ENCODE measurements around the gene DLK1.

The DLK1 gene

DNA sequence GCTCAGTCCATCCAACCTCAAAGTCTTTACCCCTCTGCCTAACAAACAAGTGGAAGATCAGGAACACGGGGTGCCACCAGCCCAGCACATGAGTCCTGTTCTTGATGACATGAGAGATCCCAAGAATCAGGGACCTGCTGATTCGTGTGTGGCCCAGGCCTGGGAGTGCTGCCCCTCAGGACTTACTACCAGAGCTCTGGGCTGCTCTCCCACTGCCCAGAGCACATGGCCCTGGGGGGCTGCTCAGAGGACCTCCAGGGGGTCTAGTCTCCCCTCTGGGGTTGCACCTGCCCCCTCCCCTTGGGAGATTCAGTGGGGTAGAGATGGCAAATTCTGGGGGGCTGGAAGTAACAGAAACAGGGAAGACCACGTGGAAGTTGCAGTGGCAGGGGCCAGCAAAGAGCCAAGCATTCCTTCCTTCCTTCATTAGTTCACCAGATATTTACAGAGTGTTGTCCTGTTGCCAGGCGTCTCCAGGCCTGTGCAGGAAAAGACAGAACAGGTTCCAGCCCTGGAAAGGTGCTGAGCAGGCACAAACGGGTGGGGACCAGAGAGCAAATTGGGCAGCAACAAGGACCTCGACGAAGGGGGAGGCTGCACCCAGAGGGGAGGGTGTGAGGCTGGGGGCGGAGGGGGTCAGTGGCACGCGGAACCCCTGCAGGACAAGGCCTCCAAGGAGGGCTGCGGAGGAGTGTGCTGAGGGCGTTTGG, 54.1 kb downstream of the DLK1 start:
- DNase-seq, result no peak
- TF ChIP-seq GATA1 (IDR thresholded peaks at IDR 0.05; ENCODE audit: low read depth, low read length) (no peak), POLR2A (IDR thresholded peaks at IDR 0.05; ENCODE audit: low read length) (no peak)

DNA sequence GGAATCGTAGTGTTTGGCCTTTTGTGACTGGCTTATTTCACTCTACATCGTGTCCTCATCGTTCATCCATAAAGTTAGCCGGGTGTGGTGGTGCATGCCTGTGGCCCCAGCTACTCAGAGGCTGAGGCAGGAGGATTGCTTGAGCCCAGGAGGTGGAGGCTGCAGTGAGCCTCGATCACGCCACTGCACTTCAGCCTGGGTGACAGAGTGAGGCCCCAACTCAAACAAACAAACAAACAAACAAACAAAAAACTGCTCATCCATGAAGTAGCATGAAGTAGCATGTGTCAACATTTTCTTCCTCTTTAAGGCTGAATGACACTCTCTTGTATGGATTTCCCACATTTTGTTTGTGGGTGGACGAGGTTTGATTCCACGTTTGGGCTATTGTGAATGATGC, 55.3 kb downstream of the DLK1 start:
- DNase-seq, result no peak
- TF ChIP-seq GATA1 (IDR thresholded peaks at IDR 0.05; ENCODE audit: low read depth, low read length) (no peak), POLR2A (IDR thresholded peaks at IDR 0.05; ENCODE audit: low read length) (no peak)

DNA sequence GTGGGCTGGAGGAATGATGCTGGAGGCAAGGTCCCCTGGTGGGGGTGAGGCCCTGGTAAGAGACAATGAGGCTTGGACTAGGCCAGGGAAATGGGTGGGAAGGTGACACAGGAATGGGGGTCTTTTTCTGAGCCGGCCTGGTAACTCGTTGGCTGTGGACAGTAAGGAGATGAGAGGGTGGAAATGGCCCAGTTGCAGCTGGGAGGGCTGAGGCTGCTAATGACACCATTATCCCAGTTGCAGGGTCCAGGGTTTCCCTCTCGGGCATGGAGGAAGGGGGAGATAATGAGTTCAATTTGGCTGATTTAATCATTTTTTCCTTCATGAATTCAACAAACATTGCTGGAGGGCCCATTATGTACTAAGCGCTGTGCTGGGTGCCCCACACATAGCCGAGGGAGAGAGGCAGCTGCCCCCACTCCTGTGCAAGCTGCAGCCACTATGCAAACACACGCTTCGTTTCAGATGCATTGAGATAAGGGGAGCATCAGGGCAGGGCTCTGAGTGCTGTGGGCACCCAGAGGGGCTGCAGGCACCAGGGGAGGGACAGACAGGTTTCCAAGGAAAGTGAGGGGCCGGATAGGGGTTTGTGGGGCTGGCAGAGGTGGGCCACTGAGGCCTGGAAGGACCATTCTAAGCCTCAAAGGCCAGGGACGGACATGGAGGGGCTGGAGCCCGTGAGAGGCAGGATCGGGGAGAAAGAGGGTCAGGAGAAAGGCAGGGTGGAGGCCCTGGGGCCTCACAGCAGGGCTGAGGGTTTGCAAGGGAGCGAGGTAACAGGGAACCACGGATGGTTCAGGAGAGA, 56.0 kb downstream of the DLK1 start:
- TF ChIP-seq POLR2A (IDR thresholded peaks at IDR 0.05; ENCODE audit: low read length) (no peak), GATA1 (IDR thresholded peaks at IDR 0.05; ENCODE audit: low read depth, low read length) (no peak)
- no peak for DNase-seq

DNA sequence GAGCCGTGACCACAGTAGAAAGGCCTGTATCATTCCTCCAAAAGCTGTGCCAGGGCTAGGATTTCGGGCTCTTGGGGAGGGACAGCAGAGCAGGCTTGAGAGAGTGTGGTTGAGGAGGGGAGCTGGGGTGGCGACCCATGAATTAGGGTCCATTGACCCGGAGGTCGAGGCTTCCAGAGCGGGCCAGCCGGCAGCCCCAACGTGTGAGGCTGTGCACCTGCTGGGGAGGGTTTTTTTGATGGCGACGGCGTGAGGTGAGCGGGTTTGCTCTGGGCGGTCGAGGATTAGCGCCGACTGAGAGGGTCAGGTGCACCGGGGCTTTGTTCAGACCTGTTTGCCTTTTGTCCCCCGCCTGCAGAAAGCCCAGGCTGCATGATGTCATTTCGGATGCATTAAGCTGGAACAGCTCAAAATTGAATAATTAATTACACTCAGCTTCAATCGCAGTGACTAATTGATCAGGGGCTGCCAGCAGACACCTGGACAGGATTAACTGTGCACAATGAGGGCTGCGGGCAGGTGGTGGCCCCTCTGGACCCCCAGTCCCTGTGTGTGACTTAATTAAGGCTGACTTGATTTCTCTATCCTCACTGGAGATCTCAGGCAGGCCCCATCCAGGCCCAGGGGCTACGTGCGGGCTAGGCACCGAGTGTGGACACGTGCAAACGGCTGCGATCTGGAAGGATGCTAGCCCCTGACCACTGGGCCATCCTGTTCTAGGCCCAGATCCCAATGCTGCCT, 57.1 kb downstream of the DLK1 start:
- DNase-seq, result no peak
- TF ChIP-seq POLR2A (IDR thresholded peaks at IDR 0.05; ENCODE audit: low read length), result no peak
- TF ChIP-seq GATA1 (IDR thresholded peaks at IDR 0.05; ENCODE audit: low read depth, low read length), result no peak

DNA sequence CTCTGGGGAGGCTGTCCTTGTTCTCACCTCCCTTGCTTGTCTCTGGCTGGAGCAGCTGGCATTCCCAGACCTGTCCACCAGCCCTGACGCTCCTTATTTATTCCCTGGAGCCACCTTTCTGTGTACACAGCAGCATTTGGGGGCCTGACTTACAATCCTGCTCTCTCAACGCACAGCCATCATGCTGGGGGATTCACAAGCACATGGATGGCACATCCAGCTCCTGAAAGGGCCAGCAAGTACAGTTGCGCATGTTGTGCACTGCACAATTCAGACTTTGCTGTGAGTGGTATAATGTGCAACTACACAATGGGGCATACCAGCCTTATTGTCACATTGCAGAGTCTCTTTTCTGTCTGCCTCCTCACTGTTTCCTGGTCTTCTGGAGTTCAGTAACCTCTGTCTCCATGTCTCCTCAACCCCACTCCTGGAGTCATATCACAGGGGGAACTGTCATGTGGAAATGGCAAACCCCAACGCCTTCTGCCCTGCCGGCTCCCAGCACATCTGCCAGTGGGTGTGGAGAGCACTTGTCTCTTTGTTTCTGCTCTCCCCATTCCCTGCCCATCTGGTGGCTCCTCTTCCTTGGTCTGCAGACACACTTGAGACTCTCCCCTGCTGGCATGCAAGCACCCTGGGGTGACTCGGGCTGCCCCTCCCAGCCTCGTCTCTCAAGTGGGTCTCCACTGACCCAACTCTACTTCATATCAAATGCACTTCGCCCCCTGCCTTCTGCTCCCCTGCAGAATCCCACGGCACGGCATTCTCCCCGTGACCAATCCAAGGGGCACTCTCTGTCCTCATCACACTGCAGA, 58.0 kb downstream of the DLK1 start:
- TF ChIP-seq GATA1 (IDR thresholded peaks at IDR 0.05; ENCODE audit: low read depth, low read length) (no peak), POLR2A (IDR thresholded peaks at IDR 0.05; ENCODE audit: low read length) (no peak)
- DNase-seq, result no peak

DNA sequence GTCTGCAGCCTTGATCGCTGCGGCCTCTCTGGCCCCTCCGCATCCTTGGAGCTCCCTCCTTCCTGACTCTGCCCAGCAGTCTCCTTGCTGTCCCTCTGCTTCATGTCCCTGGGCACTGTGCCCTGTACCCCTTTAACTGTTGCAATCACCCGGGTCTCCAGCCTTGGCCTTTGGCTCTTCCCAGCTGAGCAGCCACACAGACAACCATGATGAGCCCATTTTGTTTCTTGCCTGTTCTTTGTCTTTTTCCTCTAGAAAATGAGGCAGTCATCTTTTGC, 58.6 kb downstream of the DLK1 start:
- DNase-seq, result no peak
- TF ChIP-seq POLR2A (IDR thresholded peaks at IDR 0.05; ENCODE audit: low read length), result no peak
- no peak for TF ChIP-seq GATA1 (IDR thresholded peaks at IDR 0.05; ENCODE audit: low read depth, low read length)

DNA sequence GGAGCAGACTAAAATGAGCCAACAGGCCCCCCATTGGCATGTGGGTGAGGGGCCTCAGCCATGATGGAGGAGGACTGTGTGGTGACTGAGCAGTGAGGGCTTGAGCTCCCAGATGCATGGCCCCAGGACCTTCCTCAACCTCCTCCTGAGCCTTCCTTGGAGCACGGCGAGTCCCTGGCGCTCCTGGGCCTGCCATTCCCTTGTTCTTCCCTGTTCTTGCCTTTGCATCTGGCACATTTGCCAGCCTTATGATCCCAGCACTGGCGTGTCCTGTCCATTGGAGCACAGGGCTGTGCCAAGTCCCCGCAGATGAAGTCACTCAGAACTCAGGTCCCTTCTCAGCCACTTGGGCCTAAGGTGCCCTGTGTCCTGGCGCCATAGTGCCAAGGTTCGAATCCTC, 58.9 kb downstream of the DLK1 start:
- no peak for TF ChIP-seq POLR2A (IDR thresholded peaks at IDR 0.05; ENCODE audit: low read length)
- no peak for TF ChIP-seq GATA1 (IDR thresholded peaks at IDR 0.05; ENCODE audit: low read depth, low read length)
- DNase-seq, result no peak

DNA sequence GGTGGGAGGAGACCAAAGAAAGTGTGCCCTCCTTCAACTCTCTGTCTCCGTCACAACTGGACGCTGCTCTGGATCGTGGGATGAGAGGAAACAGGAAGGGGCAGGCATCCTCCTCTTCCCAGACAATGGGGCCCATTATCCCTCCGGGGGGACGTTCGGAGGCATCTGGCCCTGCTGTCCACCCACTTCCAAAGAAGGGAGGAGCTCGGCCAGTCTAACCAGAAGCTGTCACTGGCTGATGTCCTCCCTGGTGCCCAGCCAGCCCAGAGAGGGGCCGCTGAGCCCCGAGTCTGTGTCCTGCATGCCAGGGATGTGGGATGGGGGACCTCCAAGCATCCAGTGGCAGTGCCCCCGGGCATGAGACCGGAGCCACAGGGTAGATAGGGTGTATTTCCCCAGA, 59.4 kb downstream of the DLK1 start:
- TF ChIP-seq POLR2A (IDR thresholded peaks at IDR 0.05; ENCODE audit: low read length), result no peak
- no peak for TF ChIP-seq GATA1 (IDR thresholded peaks at IDR 0.05; ENCODE audit: low read depth, low read length)
- DNase-seq, result no peak

DNA sequence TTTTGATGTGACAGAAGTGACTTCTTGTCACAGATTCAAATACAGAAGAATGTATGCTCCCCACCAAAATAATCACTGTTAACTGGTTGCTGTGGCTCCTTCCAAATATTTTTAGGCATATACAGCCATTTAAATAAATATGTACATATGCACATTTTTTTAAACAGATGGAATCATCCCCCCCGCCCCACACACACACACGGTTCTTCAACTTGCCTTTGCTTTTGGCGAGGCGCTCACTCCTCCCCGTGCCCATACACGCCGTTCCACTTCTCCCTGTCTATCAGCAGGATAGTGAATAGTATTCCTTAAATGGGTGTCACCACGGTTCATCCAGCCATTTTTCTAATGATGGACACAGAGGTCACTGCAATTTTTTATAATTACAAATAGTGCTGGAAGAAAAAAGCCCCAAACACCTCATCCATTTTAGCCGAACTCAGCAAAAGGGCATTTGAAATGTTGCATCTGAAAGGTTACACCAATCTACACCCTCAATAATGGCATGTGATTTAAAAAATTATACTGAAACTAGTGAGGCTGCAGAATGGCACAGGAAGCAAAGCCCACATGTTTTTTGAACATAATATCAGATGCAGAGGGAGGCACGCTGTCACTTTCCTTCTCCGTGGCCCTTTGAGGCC, 60.0 kb downstream of the DLK1 start:
- TF ChIP-seq POLR2A (IDR thresholded peaks at IDR 0.05; ENCODE audit: low read length) (no peak), GATA1 (IDR thresholded peaks at IDR 0.05; ENCODE audit: low read depth, low read length) (no peak)
- no peak for DNase-seq

DNA sequence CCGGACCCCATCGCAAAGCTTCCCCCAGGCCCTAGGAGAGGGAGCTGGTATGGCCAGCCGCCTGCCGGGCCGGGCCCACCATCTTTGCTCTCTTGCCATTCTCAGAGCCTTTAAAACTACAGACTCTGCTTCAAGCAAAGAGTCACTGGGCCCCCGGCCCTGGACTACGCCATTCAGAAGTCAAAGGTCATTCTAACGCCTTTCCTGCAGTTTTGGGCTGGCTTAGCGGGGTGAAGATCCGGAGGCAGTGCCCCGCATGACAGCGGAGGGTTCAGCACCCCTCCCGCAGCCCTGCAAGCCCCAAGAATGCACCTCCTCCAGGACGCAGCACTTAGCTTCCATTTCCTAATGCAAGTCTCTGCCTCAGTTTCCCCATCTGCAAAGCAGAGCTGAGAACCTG, 61.0 kb downstream of the DLK1 start:
- TF ChIP-seq GATA1 (IDR thresholded peaks at IDR 0.05; ENCODE audit: low read depth, low read length) (no peak), POLR2A (IDR thresholded peaks at IDR 0.05; ENCODE audit: low read length) (no peak)
- DNase-seq, result no peak
